Activated CD4-positive, alpha-beta T cell treated with anti-CD3 and anti-CD28 coated beads for 4 hours (primary cell): ENCODE data around the gene ARPP21.

Experiments used
- DNase-seq, 2 donors: peaks; one replicate each; pipeline ENCODE4 v3.0.0-alpha.2; 2020

The ARPP21 gene

DNA sequence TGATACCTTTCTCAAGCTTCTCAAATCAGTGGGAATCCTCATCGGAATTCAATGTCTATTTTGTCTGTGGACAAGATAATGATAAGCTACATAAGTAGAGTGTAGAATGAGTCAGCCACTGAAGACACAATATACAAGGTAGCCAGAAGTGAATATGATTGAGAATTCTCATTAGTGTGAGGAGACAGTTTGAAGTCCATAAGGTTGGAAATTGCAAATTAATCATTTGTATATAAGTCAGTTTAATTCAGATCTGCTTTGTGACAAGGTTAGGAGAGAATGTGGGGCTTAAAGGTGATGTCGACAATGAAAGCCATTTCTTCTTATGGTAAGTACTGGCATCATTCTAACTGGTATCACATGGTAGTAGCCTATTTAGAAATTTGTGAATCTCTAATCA is 4.2 kb downstream of the ARPP21 start:
- DNase-seq = no peak

DNA sequence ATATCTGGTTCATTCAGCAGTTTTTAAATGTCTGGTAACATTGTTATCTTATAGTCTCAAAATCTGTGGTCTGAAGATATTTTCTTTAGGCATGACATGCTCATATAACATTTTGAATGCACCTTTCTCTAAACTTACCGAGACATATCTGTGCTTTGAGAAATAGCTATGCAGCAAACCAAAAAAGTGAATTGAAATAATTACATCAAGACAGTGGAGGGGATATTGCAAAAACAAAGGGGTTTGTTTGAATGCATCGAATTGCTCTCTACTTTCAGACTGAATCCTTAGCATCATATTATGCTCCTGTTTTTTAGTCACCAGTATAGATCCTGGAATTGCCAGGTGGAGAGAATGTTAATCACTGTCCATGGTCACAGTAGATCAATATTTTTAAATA is 5.1 kb downstream of the ARPP21 start:
- no peak for DNase-seq

GRCh38 chr3:35645189-35645588 is 5.9 kb downstream of the ARPP21 start:
- DNase-seq = no peak

DNA sequence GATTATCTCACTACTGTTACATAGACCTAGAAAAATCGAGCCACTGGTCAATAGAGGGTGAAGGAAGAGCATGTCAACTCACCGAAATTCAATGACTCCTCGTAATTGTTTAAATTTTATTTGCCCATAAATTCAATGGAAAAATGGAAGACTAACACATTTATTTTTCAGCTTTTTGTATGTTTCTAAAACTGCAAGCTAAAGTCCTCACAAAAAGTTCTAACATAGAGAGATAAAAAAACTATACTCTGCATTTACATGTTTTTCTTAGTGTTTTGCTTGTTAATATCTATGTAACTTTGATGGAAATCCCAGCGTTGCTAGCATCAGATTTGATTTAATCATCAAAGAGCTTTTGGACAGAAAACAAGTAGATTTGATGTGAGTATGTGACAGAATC is 6.8 kb downstream of the ARPP21 start:
- DNase-seq = no peak

DNA sequence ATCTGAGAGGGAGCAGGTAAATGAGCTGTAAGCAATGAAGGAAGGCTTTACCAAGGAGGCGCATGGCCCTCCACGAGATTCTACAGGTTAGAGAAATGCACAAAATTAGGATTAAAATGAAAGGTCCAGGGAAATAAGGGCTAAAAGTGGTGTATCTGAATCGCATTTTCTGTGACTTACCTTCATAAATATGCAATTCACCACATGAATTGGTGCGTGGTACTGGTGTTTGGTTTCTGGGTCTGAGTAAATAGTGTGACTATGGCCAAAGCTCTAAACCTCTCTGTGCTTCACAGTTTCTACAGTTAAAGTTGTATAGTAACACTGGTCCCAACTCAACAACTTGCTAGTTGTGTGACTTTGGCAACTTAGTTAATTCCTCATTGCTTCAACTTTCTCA is 8.1 kb downstream of the ARPP21 start:
- no peak for DNase-seq

GRCh38 chr3:35648347-35648746 is 9.0 kb downstream of the ARPP21 start:
- no peak for DNase-seq

- DNase-seq = no peak
Measured at GRCh38 chr3:35649405-35649804, 10.1 kb downstream of the ARPP21 start.

GRCh38 chr3:35651426-35651825 is 12.1 kb downstream of the ARPP21 start:
- no peak for DNase-seq

DNA sequence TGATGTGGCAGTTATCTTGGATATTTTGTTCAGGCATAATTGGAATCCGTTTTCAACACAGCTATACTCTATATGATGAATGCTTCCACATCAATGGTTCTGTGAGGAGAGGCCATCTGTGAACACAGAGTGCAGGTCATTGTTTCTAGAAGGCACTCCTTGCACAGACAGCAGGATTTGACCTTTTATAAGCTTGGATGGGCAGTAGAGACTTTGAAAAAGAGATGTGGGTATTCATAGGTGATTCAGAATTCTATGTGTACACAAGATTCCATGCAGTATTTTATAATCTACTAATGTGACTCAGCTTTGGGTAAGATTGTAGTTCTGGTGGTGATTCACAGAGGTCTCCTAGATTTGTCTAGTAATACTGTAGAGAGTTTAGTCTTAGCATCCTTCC is 12.5 kb downstream of the ARPP21 start:
- DNase-seq = no peak

- DNase-seq = no peak
Measured at GRCh38 chr3:35653347-35653746, 14.0 kb downstream of the ARPP21 start.

DNA sequence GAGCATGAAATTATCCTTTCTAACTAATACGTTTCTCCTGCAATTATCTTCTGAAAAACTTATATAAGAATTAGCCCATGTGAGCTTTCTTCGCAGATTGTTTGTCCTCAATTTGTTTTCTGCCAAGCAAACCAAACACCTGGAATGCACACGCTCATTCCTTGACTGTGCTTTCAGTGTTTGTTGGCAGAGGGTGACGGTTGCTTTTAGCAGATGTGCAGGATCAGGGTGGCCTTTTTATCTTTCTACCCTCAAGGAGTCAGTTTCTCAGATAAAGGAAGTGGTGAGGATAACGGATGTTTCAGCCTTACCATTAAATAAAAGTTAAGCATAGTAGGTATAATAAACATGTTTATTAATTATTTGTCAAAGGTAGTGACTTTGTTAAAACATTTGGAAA is 15.2 kb downstream of the ARPP21 start:
- DNase-seq = no peak

- no peak for DNase-seq
Measured at GRCh38 chr3:35658686-35659085, 19.4 kb downstream of the ARPP21 start.

- no peak for DNase-seq
Measured at GRCh38 chr3:35659768-35660167, 20.4 kb downstream of the ARPP21 start.

DNA sequence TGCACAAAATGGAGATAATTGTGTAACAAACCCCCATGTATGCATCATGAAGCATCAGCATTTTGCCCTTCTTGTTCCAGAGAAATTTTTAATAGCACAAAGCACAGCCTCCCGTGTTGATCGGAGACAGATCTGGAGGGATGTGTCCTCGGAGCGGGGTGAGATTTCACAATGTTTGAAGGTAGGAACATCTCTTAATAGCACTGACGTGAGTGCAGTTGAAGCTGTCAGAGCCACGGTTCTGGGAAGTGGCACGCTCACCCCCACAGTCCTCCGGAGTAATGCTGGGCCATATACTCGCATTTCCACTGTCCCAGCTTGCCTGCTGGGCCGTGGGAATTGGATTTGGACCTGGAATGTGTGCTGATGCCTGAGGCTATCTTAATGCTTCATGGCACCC is 24.1 kb downstream of the ARPP21 start:
- no peak for DNase-seq

DNA sequence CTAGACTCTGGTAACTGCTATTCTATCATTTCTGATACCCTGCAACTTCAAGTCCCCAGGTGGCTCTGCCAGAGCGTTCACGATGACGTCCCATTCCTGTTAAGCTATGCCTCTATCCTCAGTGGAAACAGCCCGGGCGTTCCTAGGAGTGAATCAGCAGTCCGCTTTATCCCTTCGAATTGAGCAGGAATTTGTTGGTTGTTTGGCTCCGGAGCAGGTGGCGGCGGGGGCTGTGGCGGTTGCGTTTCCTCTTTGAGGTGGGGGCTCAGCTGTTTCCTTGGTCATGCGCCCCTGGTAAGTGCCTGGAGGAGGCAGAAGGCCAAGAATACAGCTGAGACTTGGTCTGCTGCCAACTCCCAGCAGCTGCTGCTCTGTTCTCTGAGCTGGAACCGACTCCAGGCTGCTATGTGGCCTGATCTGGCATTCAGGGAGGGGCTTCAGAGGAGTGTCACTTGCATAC is 25.2 kb downstream of the ARPP21 start:
- no peak for DNase-seq

- DNase-seq = no peak
Measured at GRCh38 chr3:35665390-35666055, 26.2 kb downstream of the ARPP21 start.

DNA sequence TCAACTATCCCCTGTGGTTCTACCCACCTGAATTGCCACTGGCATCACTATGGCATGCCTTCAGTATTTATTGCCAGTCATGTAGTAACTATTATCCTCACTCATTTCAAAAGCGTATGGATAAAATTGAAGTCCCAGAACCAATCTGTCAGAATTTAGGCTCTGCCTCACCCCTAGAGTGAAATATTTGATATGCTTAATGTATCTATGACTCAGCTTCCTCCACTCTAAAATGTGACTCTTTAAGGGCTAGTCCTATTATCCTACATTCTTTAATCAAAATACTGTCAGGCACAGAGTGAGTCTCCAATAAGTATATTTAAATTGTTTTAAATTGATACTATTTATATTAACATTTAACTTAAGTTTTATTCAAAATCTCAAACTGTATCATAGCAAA is 27.6 kb downstream of the ARPP21 start:
- no peak for DNase-seq

GRCh38 chr3:35670408-35670965 is 31.2 kb downstream of the ARPP21 start:
- no peak for DNase-seq

GRCh38 chr3:35671483-35671882 is 32.2 kb downstream of the ARPP21 start:
- DNase-seq = no peak

GRCh38 chr3:35673017-35673416 is 33.7 kb downstream of the ARPP21 start:
- DNase-seq = no peak

GRCh38 chr3:35674451-35675109 is 35.3 kb downstream of the ARPP21 start:
- no peak for DNase-seq

DNA sequence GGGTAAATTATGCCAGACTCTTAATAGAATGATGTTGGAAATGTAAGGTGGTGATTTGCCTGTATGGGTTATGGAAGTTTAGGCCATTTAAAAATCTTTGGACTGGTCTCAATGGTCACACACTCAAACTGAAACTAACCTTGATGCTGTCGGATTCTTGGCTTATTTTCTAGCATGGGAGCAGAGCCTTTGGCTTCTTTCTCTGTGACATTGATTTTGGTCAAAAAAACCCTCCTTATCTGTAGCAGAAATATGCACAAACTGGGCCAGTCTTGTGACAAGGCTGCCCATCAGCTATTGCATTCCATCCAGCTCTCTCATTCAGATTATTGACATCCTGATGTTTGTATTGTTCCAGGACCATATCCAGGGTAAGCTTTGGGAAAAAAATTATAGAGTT is 35.9 kb downstream of the ARPP21 start:
- DNase-seq = no peak

DNA sequence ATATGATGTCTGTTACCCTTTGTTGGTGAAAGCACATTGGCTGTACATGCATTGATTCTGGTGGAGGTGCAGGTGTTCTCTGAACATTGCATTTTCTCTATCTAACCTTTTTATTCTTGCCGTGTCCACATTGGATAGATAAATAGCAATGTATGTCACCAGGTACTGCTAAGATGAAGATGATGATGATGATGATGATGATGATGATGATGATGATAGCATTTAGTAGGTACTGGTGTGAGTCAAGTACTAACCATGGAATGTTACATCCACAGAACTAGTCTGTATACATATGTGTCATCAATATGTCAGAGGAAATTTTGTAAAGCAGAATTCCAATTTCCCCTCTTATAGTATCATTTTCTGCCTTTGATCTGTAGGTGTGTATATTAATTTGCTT is 36.3 kb downstream of the ARPP21 start:
- no peak for DNase-seq

- DNase-seq = no peak
Measured at GRCh38 chr3:35677797-35678196, 38.5 kb downstream of the ARPP21 start.
